ENCODE data around the gene DLGAP1. TPM values are rescaled to one million over a fixed set of nuclear protein-coding genes. Genes with fewer than 3 reads are reported as not detected.

Gene DLGAP1
- total RNA-seq, 1 experiment from 2014 or later: 10.1 TPM

DNA sequence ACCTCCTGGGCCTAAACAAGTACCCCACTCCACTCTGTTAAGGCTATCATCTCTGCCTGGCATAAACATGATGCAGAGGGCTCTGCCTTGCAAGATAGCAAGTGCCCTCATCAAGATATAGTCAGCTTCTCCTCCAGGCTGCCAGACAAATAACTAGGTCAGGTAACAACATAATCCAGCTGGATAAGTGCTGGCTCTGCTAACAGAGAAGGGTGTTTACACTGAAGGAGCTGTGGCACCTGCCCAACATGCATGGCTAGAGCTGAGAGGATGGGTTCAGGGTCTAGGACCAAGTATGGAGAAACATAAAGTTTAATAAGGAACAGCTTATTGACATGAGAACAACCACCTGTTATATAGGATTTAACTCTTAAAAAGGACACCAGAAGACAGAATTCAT is 42.8 kb downstream of the DLGAP1 start:
- DNase-seq: no peak
- Histone ChIP-seq H3K36me3 (replicated peaks; ENCODE audit: control insufficient read depth, insufficient read depth, low read length) (no peaks in the 10 kb centered on the region), H3K4me3 (ENCODE audit: insufficient read depth, low read depth, low read length) (no peak overlapping the region), H3K27me3 (ENCODE audit: control insufficient read depth, insufficient read depth, low read length) (no peaks in the 10 kb centered on the region)

DNA sequence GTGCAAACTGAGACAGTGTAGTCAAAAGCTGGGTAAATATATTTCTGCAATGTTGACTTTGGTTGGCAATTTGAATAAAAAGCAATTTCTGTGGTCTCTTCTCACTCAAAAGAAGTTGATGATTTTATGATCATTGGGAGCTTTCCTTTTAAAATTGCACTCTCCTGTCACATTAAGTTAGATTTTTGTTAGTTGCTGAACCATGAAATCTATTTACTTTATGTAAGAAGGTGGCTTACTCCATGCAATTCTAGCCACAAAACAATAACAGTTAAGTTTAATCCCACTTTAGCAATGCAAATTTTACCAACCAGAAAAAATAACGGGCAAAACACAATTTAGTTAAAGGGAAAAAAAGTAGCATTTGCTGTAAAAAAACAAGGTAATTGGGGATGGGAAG is 48.3 kb downstream of the DLGAP1 start:
- no peak for DNase-seq
- no peaks in the 10 kb centered on the region for H3K27me3 ChIP-seq (ENCODE audit: control insufficient read depth, insufficient read depth, low read length)
- no peak overlapping the region for H3K4me3 ChIP-seq (ENCODE audit: insufficient read depth, low read depth, low read length)
- H3K36me3 ChIP-seq (replicated peaks; ENCODE audit: control insufficient read depth, insufficient read depth, low read length): no peaks in the 10 kb centered on the region

DNA sequence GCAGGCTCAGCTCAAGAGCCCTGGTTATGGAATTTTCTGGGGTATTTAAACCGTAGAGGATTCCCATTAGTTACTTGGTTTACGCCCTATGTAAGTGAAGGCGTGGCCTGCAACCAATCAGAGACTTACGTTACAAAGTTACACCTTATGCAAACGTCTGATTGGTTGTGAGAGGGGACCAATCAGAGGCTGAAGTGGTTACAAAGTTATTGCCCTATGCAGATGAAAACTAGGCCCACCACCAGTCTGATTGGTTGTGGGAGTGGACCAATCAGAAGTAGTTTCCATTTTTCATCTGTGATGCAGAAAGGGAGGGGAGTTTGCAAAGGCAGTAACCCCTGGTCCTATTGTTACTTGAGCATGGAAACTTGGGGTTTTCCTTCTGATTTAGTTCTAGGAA is 49.1 kb downstream of the DLGAP1 start:
- no peaks in the 10 kb centered on the region for H3K36me3 ChIP-seq (replicated peaks; ENCODE audit: control insufficient read depth, insufficient read depth, low read length)
- DNase-seq: peak; percentile 27
- H3K27me3 ChIP-seq (ENCODE audit: control insufficient read depth, insufficient read depth, low read length): no peaks in the 10 kb centered on the region
- H3K4me3 ChIP-seq (ENCODE audit: insufficient read depth, low read depth, low read length): no peak overlapping the region

DNA sequence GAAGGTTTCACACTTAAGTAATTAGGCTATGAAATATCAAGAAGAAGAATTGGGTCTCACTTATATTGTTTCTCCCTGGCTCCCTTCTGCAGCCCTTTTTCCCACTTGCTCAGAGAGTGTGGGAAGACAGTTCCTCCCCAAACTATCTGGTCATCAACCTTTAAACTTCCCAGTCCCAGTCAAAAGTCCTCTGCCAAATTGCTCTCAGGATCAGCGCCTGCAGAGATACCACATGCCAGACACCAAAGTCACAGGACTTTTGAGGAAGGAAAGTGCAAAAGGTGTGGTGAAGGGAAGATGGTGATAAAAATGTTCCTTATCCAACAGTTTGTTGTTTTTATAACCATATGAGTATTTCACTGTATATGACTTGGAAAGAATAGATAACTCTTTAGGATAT is 51.3 kb downstream of the DLGAP1 start:
- H3K4me3 ChIP-seq (ENCODE audit: insufficient read depth, low read depth, low read length): no peak overlapping the region
- DNase-seq: no peak
- H3K27me3 ChIP-seq (ENCODE audit: control insufficient read depth, insufficient read depth, low read length): no peaks in the 10 kb centered on the region
- H3K36me3 ChIP-seq (replicated peaks; ENCODE audit: control insufficient read depth, insufficient read depth, low read length): no peaks in the 10 kb centered on the region

DNA sequence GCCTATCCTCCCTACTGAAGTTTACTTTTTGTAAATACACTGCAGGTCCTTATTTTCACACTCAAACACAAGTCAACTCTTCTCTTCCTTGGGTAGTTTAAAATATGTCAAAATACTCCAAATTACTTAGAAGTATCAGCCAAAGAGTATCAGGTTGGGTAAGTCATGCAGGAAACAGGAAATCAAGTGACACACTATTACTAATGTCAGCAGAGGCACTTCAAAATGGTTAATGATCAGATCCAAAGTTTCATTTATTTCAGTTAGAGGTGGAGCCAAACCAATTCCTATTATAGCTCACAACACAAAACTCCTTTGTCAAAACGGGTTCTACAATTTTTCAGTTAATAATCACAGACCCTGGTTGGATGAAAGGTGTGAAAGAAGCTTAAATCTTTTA is 54.2 kb downstream of the DLGAP1 start:
- Histone ChIP-seq H3K27me3 (ENCODE audit: control insufficient read depth, insufficient read depth, low read length) (no peaks in the 10 kb centered on the region), H3K36me3 (replicated peaks; ENCODE audit: control insufficient read depth, insufficient read depth, low read length) (no peaks in the 10 kb centered on the region), H3K4me3 (ENCODE audit: insufficient read depth, low read depth, low read length) (no peak overlapping the region)
- DNase-seq: no peak

DNA sequence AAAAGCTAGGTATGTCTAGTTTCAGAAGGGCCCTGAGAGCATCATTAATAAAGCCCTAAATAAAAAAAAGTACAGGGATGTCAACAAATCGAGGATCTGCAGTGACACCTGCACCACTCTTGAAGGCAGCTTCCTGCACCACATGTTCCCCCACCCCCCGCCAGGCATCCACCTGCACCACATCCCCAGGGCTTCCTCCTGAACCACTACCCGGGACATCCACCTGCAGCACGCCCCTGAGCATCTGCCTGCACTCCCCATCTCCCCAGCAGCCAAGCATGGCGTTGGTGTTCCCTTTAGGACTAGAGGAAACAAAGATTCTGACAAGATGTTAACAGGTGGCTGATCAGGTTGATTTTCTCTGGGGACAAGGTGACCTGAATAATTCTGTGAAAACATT is 55.2 kb downstream of the DLGAP1 start:
- H3K27me3 ChIP-seq (ENCODE audit: control insufficient read depth, insufficient read depth, low read length): no peaks in the 10 kb centered on the region
- H3K4me3 ChIP-seq (ENCODE audit: insufficient read depth, low read depth, low read length): no peak overlapping the region
- H3K36me3 ChIP-seq (replicated peaks; ENCODE audit: control insufficient read depth, insufficient read depth, low read length): no peaks in the 10 kb centered on the region
- DNase-seq: peak; percentile 10

DNA sequence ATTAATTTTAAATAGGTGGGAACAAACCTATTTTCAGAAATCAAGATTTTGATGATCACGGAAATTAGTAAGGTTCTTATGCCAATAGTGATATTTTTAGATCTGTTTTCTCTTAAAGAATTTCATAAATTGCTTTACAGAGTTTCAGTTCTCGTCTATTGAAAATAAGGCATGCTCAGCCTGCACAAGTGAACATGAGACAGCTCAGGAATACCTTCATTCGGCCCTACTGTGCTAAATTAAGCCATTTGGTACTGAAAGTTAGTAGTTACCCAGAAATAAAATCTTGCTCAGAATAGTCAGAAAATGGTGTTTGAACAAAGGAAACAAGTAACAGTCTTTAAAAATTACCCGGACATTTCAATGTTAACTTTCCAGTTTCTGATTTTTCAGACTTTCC is 60.4 kb downstream of the DLGAP1 start:
- no peak for DNase-seq
- Histone ChIP-seq H3K4me3 (ENCODE audit: insufficient read depth, low read depth, low read length) (no peak overlapping the region), H3K36me3 (replicated peaks; ENCODE audit: control insufficient read depth, insufficient read depth, low read length) (no peaks in the 10 kb centered on the region), H3K27me3 (ENCODE audit: control insufficient read depth, insufficient read depth, low read length) (no peaks in the 10 kb centered on the region)

DNA sequence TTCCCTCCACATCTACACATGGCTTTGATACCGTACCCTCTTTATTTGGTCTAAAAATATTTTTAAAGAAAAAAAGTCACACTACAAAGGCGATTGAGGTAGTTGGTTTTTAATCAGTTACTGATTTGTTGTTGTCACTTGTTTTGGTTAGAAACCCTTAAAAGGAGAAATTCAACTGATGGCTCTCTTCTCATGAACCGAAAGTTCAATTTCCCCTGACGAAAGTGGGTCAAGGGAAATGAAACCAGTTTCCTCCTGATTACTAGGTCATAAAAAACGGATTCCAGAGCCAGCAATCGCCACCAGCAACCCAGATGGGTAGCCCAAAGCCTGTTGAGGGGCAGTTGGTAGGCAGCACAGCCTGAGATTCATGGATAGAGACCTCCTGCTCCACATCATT is 63.2 kb downstream of the DLGAP1 start:
- Histone ChIP-seq H3K36me3 (replicated peaks; ENCODE audit: control insufficient read depth, insufficient read depth, low read length) (no peaks in the 10 kb centered on the region), H3K27me3 (ENCODE audit: control insufficient read depth, insufficient read depth, low read length) (no peaks in the 10 kb centered on the region), H3K4me3 (ENCODE audit: insufficient read depth, low read depth, low read length) (no peak overlapping the region)
- DNase-seq: no peak

DNA sequence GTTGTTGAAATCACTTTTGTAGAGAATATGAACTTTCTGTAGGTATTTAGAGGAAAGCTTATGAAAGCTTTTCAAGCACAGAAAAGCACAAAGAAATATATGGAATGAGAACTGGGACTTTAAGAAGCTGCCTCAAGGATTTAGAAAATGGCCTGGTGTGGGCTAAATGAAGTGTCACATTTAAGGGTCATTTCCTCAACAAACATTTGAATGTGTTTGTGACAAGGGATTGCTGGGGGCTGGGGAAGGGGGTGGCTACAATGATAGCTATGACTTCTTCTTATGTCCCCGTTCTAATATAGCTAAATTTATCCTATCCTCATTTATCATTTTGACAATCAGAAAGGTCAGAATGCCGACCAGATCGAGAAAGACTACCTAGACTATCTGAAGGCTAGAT is 69.2 kb downstream of the DLGAP1 start:
- DNase-seq: no peak
- no peaks in the 10 kb centered on the region for H3K36me3 ChIP-seq (replicated peaks; ENCODE audit: control insufficient read depth, insufficient read depth, low read length)
- no peaks in the 10 kb centered on the region for H3K27me3 ChIP-seq (ENCODE audit: control insufficient read depth, insufficient read depth, low read length)
- H3K4me3 ChIP-seq (ENCODE audit: insufficient read depth, low read depth, low read length): no peak overlapping the region

DNA sequence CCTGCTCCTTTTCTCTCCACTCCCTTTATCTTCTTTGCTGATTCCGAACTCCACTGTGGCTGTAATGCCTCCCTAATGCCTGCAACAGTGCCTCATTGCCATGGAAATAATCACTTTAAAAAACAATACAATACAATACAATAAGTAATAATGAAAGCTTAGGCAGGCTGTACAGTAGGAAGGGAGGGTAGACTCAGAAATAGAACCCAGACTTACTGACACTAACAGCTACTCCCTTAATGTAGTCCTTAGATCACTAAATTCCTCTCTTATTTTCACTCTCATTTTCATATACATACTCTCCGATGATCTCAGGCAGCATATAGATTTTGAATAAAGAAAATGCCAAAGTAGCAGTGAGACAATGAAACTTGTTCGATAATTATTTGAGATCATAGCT is 70.2 kb downstream of the DLGAP1 start:
- no peak for DNase-seq
- H3K36me3 ChIP-seq (replicated peaks; ENCODE audit: control insufficient read depth, insufficient read depth, low read length): no peaks in the 10 kb centered on the region
- no peak overlapping the region for H3K4me3 ChIP-seq (ENCODE audit: insufficient read depth, low read depth, low read length)
- H3K27me3 ChIP-seq (ENCODE audit: control insufficient read depth, insufficient read depth, low read length): no peaks in the 10 kb centered on the region

DNA sequence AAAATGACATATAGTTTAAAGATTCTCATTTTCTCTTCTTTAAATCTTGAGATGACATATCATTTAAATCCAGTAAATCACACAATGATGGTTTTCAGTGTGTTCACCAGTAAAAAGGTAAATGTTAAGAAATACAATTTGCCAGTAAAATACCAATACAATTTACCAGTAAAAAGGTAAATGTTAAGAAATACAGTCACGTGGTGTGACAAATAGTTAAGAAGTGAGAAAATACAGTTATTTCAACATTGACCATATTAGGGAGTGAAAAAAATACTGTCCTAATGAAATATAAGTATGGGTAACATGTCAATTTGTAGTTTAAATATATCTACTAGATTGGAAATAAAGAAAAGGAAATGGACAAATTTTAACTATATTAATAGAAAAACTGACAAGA is 80.5 kb downstream of the DLGAP1 start:
- DNase-seq: no peak
- no peak overlapping the region for H3K4me3 ChIP-seq (ENCODE audit: insufficient read depth, low read depth, low read length)
- H3K36me3 ChIP-seq (replicated peaks; ENCODE audit: control insufficient read depth, insufficient read depth, low read length): no peaks in the 10 kb centered on the region
- no peaks in the 10 kb centered on the region for H3K27me3 ChIP-seq (ENCODE audit: control insufficient read depth, insufficient read depth, low read length)

DNA sequence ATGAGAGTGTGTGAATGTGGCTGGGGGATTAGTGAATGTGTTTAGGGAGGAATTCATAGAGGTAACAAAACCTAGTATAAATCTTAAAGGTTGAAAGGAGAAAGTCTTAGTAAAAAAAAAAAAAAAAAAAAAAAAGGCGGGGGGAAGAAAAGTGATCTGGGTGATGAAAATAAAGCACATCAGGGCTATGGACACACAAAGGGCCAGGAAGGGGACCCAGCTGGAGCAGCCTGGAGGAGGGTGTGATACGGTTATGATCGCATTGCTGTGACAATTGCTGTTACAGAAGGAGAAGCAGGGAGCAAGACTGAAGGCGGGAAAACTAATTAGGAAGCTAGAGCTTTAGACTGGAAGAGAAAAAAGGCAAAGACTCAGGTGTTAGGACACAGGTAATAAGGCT is 85.4 kb downstream of the DLGAP1 start:
- Histone ChIP-seq H3K4me3 (ENCODE audit: insufficient read depth, low read depth, low read length) (no peak overlapping the region), H3K36me3 (replicated peaks; ENCODE audit: control insufficient read depth, insufficient read depth, low read length) (no peaks in the 10 kb centered on the region), H3K27me3 (ENCODE audit: control insufficient read depth, insufficient read depth, low read length) (no peaks in the 10 kb centered on the region)
- no peak for DNase-seq

DNA sequence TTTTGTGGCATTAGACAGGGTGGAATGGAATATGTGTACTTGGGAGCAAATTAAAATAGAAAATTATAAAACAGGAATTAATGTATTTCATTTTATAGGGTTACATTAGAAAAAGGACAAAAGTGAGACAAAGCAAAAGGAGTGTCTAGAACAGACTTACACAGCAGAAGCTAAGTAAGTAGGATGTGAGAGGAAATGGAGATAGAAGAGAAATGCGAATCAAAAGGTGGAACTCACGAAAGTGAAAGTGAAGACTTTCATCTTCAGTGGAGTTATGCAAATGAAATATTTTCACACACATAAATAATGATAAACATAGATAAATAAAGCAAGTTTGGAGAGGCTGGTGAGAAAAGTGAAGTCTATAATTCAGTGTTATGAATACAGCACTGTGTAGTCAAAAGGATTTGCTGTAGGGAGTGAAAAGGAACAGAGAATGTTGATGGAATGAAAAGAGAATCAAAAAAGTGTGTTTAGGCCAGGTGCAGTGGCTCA is 94.8 kb downstream of the DLGAP1 start:
- Histone ChIP-seq H3K36me3 (replicated peaks; ENCODE audit: control insufficient read depth, insufficient read depth, low read length) (no peaks in the 10 kb centered on the region), H3K27me3 (ENCODE audit: control insufficient read depth, insufficient read depth, low read length) (no peaks in the 10 kb centered on the region), H3K4me3 (ENCODE audit: insufficient read depth, low read depth, low read length) (no peak overlapping the region)
- no peak for DNase-seq

DNA sequence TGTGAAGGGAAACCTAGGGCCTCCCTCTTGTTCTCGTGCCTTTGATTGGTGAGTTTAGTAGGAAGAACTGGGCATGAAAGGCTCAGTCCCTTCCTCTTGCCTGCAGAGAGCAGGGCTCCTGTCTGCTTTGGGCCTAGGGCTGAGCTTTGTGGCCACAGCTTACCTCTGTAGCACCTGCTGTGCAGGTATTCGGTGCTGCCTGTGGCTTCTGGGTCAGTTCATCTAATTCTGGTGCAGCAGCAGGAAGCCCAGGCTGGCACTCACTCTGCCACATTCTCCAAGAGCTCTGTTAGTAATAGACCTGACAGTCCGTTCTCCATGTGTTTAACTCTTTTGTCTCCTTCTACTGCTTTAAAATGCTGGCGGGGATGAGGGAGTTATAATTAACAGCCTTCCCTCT is 96.5 kb downstream of the DLGAP1 start:
- H3K27me3 ChIP-seq (ENCODE audit: control insufficient read depth, insufficient read depth, low read length): no peaks in the 10 kb centered on the region
- no peak overlapping the region for H3K4me3 ChIP-seq (ENCODE audit: insufficient read depth, low read depth, low read length)
- peak; percentile 23 for DNase-seq
- no peaks in the 10 kb centered on the region for H3K36me3 ChIP-seq (replicated peaks; ENCODE audit: control insufficient read depth, insufficient read depth, low read length)

DNA sequence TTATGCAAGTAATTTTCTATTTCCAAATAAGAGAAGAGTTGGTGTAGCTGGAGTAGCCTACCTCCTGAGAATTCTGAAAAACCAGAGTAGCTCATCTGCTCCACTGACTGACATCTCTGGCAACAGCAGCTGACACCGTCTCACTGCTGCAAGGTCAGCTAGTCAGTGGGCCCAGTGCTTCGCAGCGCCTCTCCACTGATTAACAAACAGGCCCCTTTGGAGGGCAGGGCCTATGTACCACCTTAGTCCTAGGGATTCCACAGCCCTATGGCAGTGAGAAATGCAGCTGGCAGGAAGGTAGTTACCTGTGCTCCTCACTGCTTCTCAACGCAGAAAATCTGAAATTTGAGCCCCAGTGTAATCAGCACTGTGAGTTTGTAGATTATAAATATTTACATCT is 97.5 kb downstream of the DLGAP1 start:
- Histone ChIP-seq H3K4me3 (ENCODE audit: insufficient read depth, low read depth, low read length) (no peak overlapping the region), H3K27me3 (ENCODE audit: control insufficient read depth, insufficient read depth, low read length) (no peaks in the 10 kb centered on the region), H3K36me3 (replicated peaks; ENCODE audit: control insufficient read depth, insufficient read depth, low read length) (no peaks in the 10 kb centered on the region)
- DNase-seq: no peak

DNA sequence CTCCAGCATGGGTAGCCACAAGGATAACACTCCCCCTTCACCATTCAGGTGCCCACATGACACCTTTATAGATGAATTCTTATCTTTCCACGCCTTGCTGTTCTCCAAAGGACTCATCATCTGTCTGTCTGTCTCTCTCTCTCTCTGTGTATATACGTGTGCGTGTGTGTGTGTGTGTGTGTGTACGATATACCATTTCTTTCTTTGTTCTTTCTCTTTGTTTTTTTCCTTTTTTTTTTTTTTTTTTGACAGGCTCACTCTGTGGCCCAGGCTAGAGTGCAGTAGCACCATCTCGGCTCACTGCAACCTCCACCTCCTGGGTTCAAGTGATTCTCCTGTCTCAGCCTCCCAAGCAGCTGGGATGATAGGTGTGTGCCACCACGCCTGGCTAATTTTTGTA is 98.2 kb downstream of the DLGAP1 start:
- Histone ChIP-seq H3K4me3 (ENCODE audit: insufficient read depth, low read depth, low read length) (no peak overlapping the region), H3K27me3 (ENCODE audit: control insufficient read depth, insufficient read depth, low read length) (no peaks in the 10 kb centered on the region)
- no peak for DNase-seq

More for the DNA sequence above, 98.2 kb downstream of the DLGAP1 start:
- no peaks in the 10 kb centered on the region for H3K36me3 ChIP-seq (replicated peaks; ENCODE audit: control insufficient read depth, insufficient read depth, low read length)

Data from H7 (cell line).